WTC11 (cell line): ENCODE results near the gene NDUFA6. TPM values are rescaled to one million over a fixed set of nuclear protein-coding genes. Genes with fewer than 3 reads are reported as not detected.

Experiments used
- ATAC-seq: fragments of 200-7000 bp; cut with Tn5 transposase; 2 replicates; pipeline ENCODE4 v1.10.0; 2021; ENCODE audit warnings: mild to moderate bottlenecking, moderate library complexity
- CTCF ChIA-PET: fragments of 300-600 bp; sonication (Branson Sonifier 250); formaldehyde crosslinking; loops from one replicate; lab custom pipeline; 2021; ENCODE audit warnings: antibody characterized with exemption; lab: Charles Lee
- POLR2A ChIA-PET: fragments of 350-600 bp; sonication (Branson Sonifier 250); formaldehyde crosslinking; loops from one replicate; lab custom pipeline; 2021; ENCODE audit warnings: antibody characterized with exemption; lab: Charles Lee
- DNase-seq: peaks from one replicate; pipeline ENCODE4 v3.0.0; 2021; ENCODE audit warnings: low spot score
- H3K27ac Mint-ChIP-seq: 2 replicates; pipeline ENCODE4 v1.8.0; 2021; ENCODE audit warnings: mixed read lengths
- H3K27me3 Mint-ChIP-seq: 2 replicates; pipeline ENCODE4 v1.8.0; 2021; ENCODE audit warnings: low read depth, mild to moderate bottlenecking, moderate library complexity, mixed read lengths
- H3K36me3 Mint-ChIP-seq: 2 replicates; pipeline ENCODE4 v1.8.0; 2021; ENCODE audit warnings: mixed read lengths
- H3K4me1 Mint-ChIP-seq: 2 replicates; pipeline ENCODE4 v1.8.0; 2022; ENCODE audit warnings: mixed read lengths
- H3K4me3 Mint-ChIP-seq: 2 replicates; pipeline ENCODE4 v1.8.0; 2021; ENCODE audit warnings: mild to moderate bottlenecking, moderate library complexity, mixed read lengths
- H3K9me3 Mint-ChIP-seq: 2 replicates; pipeline ENCODE4 v1.8.0; 2021; ENCODE audit warnings: mixed read lengths
- ARID4B ChIP-seq: sonication (generic); formaldehyde crosslinking; IDR thresholded peaks from 2 replicates; pipeline ENCODE4 v1.8.0; 2023; ENCODE audit warnings: missing genetic modification reagents, mild to moderate bottlenecking, borderline replicate concordance
- GTF2I ChIP-seq: fragments of 250-450 bp; sonication (Bioruptor Pico); conservative IDR thresholded peaks from 2 replicates; pipeline ENCODE4 v1.4.0; 2021; ENCODE audit warnings: mild to moderate bottlenecking
- IRF1 ChIP-seq: sonication (generic); formaldehyde crosslinking; IDR thresholded peaks from 2 replicates; pipeline ENCODE4 v1.8.0; 2023; ENCODE audit warnings: missing genetic modification reagents
- MYBL2 ChIP-seq: sonication (generic); formaldehyde crosslinking; IDR thresholded peaks from 2 replicates; pipeline ENCODE4 v1.8.1; 2023; ENCODE audit warnings: mild to moderate bottlenecking, moderate library complexity, missing genetic modification reagents
- NFE2L1 ChIP-seq: sonication (generic); formaldehyde crosslinking; IDR thresholded peaks from 2 replicates; pipeline ENCODE4 v1.8.1; 2023; ENCODE audit warnings: missing genetic modification reagents
- NR2C2 ChIP-seq: sonication (generic); formaldehyde crosslinking; IDR thresholded peaks from 2 replicates; pipeline ENCODE4 v1.8.0; 2022; ENCODE audit warnings: mild to moderate bottlenecking, missing genetic modification reagents
- PRRX2 ChIP-seq: fragments of 250-450 bp; sonication (Bioruptor Pico); IDR thresholded peaks from 2 replicates; pipeline ENCODE4 v1.8.0; 2021; ENCODE audit warnings: mild to moderate bottlenecking
- SMAD4 ChIP-seq: sonication (generic); formaldehyde crosslinking; IDR thresholded peaks from 2 replicates; pipeline ENCODE4 v1.8.0; 2022; ENCODE audit warnings: mild to moderate bottlenecking, missing genetic modification reagents
- ZNF138 ChIP-seq: sonication (generic); formaldehyde crosslinking; conservative IDR thresholded peaks from 2 replicates; pipeline ENCODE4 v1.8.1; 2022; ENCODE audit warnings: mild to moderate bottlenecking, moderate library complexity, missing genetic modification reagents
- ZNF396 ChIP-seq: fragments of 250-450 bp; sonication (Bioruptor Pico); IDR thresholded peaks from 2 replicates; pipeline ENCODE4 v1.8.0; 2021; ENCODE audit warnings: mild to moderate bottlenecking, moderate library complexity, borderline replicate concordance
- total RNA-seq: library from RNA; stranded (reverse); gene quantifications from 3 replicates; pipeline ENCODE4 v1.2.3, GENCODE V29; 2021
- TF ChIP-seq, protein P1 (sequence below): sonication (generic); formaldehyde crosslinking; IDR thresholded peaks from 2 replicates; pipeline ENCODE4 v1.8.1; 2023; ENCODE audit warnings: mild to moderate bottlenecking, missing genetic modification reagents, moderate library complexity
- TF ChIP-seq, protein P2 (sequence below): sonication (generic); formaldehyde crosslinking; IDR thresholded peaks from 2 replicates; pipeline ENCODE4 v1.8.0; 2022; ENCODE audit warnings: mild to moderate bottlenecking, missing genetic modification reagents
- TF ChIP-seq, protein P3 (sequence below): fragments of 250-450 bp; sonication (Bioruptor Pico); IDR thresholded peaks from 2 replicates; pipeline ENCODE4 v2.1.2; 2022; ENCODE audit warnings: mild to moderate bottlenecking, moderate library complexity
- TF ChIP-seq, protein P4 (sequence below): fragments of 250-450 bp; sonication (Bioruptor Pico); IDR thresholded peaks from 2 replicates; pipeline ENCODE4 v1.9.0; 2021; ENCODE audit warnings: mild to moderate bottlenecking, borderline replicate concordance
- TF ChIP-seq, protein P5 (sequence below): sonication (generic); formaldehyde crosslinking; IDR thresholded peaks from 2 replicates; pipeline ENCODE4 v1.8.0; 2022; ENCODE audit warnings: missing genetic modification reagents

NDUFA6 gene
- total RNA-seq, 1 experiment from 2014 or later = 85.9 TPM

- ATAC-seq (no peak), DNase-seq (no peak)
- Mint-ChIP-seq H3K4me3 (peak overlapping the region; percentile 97), H3K4me1 (peaks cover 12% of the 10 kb centered on the region; the same call in 1 of the 2 replicates), H3K27me3 (peaks cover 2% of the 10 kb centered on the region; the same call in 1 of the 2 replicates), H3K9me3 (peaks cover 28% of the 10 kb centered on the region), H3K36me3 (peaks cover 37% of the 10 kb centered on the region), H3K27ac (peak overlapping the region; percentile 36; the same call in 1 of the 2 replicates)
- no peak for TF ChIP-seq NFE2L1 (CRISPR knock-in tag)
- no peak for TF ChIP-seq ARID4B
- TF ChIP-seq GTF2I (CRISPR knock-in tag) = peak; percentile 69; the same call in 1 of the 2 replicates
- TF ChIP-seq NR2C2 = no peak
- TF ChIP-seq IRF1 (CRISPR knock-in tag) = no peak
- TF ChIP-seq PRRX2 = no peak
- TF ChIP-seq SMAD4 (CRISPR knock-in tag) = no peak
- TF ChIP-seq, protein P1, sequence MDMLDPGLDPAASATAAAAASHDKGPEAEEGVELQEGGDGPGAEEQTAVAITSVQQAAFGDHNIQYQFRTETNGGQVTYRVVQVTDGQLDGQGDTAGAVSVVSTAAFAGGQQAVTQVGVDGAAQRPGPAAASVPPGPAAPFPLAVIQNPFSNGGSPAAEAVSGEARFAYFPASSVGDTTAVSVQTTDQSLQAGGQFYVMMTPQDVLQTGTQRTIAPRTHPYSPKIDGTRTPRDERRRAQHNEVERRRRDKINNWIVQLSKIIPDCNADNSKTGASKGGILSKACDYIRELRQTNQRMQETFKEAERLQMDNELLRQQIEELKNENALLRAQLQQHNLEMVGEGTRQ = 0 out of 2 replicates have a peak, but pooled peaks have one; percentile 35
- TF ChIP-seq, protein P2, sequence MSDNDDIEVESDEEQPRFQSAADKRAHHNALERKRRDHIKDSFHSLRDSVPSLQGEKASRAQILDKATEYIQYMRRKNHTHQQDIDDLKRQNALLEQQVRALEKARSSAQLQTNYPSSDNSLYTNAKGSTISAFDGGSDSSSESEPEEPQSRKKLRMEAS (CRISPR knock-in tag) = no peak
- TF ChIP-seq ZNF138 (CRISPR knock-in tag) = no peak
- no peak for TF ChIP-seq MYBL2 (CRISPR knock-in tag)
- CTCF ChIA-PET = interaction anchor here (0.7 to 4.9 kb wide), 37 partner anchors 9 to 777 kb away, joined by 3 to 87 read pairs (median 6); partner anchors contain the start of genes CCDC134, CENPM, NAGA and SEPTIN3
- POLR2A ChIA-PET = interaction anchor here (0.7 to 2.3 kb wide), 7 partner anchors 9 to 258 kb away, joined by 3 to 16 read pairs (median 5); partner anchors contain the start of genes SMDT1 and SREBF2
Observed at GRCh38 chr22:42091455-42091782, 847 bp upstream of the NDUFA6 start.

GRCh38 chr22:42086051-42086450 is 4.5 kb downstream of the NDUFA6 start:
- H3K4me1 Mint-ChIP-seq = 0 out of 2 replicates have a peak, but pooled peaks cover 7% of the 10 kb centered on the region
- no peak for DNase-seq
- ChIA-PET CTCF (no interaction called here), POLR2A (no interaction called here)
- no peak for ATAC-seq
- H3K27ac Mint-ChIP-seq = no peak overlapping the region
- H3K4me3 Mint-ChIP-seq = no peak overlapping the region
- H3K36me3 Mint-ChIP-seq = peaks cover 47% of the 10 kb centered on the region
- H3K27me3 Mint-ChIP-seq = no peaks in the 10 kb centered on the region
- peaks cover 8% of the 10 kb centered on the region for H3K9me3 Mint-ChIP-seq
- TF ChIP-seq, protein P3, sequence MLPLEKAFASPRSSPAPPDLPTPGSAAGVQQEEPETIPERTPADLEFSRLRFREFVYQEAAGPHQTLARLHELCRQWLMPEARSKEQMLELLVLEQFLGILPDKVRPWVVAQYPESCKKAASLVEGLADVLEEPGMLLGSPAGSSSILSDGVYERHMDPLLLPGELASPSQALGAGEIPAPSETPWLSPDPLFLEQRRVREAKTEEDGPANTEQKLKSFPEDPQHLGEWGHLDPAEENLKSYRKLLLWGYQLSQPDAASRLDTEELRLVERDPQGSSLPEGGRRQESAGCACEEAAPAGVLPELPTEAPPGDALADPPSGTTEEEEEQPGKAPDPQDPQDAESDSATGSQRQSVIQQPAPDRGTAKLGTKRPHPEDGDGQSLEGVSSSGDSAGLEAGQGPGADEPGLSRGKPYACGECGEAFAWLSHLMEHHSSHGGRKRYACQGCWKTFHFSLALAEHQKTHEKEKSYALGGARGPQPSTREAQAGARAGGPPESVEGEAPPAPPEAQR (CRISPR knock-in tag) = no peak
- TF ChIP-seq, protein P4, sequence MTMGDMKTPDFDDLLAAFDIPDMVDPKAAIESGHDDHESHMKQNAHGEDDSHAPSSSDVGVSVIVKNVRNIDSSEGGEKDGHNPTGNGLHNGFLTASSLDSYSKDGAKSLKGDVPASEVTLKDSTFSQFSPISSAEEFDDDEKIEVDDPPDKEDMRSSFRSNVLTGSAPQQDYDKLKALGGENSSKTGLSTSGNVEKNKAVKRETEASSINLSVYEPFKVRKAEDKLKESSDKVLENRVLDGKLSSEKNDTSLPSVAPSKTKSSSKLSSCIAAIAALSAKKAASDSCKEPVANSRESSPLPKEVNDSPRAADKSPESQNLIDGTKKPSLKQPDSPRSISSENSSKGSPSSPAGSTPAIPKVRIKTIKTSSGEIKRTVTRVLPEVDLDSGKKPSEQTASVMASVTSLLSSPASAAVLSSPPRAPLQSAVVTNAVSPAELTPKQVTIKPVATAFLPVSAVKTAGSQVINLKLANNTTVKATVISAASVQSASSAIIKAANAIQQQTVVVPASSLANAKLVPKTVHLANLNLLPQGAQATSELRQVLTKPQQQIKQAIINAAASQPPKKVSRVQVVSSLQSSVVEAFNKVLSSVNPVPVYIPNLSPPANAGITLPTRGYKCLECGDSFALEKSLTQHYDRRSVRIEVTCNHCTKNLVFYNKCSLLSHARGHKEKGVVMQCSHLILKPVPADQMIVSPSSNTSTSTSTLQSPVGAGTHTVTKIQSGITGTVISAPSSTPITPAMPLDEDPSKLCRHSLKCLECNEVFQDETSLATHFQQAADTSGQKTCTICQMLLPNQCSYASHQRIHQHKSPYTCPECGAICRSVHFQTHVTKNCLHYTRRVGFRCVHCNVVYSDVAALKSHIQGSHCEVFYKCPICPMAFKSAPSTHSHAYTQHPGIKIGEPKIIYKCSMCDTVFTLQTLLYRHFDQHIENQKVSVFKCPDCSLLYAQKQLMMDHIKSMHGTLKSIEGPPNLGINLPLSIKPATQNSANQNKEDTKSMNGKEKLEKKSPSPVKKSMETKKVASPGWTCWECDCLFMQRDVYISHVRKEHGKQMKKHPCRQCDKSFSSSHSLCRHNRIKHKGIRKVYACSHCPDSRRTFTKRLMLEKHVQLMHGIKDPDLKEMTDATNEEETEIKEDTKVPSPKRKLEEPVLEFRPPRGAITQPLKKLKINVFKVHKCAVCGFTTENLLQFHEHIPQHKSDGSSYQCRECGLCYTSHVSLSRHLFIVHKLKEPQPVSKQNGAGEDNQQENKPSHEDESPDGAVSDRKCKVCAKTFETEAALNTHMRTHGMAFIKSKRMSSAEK (CRISPR knock-in tag) = no peak
- TF ChIP-seq, protein P5, sequence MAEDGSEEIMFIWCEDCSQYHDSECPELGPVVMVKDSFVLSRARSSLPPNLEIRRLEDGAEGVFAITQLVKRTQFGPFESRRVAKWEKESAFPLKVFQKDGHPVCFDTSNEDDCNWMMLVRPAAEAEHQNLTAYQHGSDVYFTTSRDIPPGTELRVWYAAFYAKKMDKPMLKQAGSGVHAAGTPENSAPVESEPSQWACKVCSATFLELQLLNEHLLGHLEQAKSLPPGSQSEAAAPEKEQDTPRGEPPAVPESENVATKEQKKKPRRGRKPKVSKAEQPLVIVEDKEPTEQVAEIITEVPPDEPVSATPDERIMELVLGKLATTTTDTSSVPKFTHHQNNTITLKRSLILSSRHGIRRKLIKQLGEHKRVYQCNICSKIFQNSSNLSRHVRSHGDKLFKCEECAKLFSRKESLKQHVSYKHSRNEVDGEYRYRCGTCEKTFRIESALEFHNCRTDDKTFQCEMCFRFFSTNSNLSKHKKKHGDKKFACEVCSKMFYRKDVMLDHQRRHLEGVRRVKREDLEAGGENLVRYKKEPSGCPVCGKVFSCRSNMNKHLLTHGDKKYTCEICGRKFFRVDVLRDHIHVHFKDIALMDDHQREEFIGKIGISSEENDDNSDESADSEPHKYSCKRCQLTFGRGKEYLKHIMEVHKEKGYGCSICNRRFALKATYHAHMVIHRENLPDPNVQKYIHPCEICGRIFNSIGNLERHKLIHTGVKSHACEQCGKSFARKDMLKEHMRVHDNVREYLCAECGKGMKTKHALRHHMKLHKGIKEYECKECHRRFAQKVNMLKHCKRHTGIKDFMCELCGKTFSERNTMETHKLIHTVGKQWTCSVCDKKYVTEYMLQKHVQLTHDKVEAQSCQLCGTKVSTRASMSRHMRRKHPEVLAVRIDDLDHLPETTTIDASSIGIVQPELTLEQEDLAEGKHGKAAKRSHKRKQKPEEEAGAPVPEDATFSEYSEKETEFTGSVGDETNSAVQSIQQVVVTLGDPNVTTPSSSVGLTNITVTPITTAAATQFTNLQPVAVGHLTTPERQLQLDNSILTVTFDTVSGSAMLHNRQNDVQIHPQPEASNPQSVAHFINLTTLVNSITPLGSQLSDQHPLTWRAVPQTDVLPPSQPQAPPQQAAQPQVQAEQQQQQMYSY = no peak
- no peak for TF ChIP-seq ZNF396 (CRISPR knock-in tag)
